ENCODE measurements around the gene ACTR1A.

DNA sequence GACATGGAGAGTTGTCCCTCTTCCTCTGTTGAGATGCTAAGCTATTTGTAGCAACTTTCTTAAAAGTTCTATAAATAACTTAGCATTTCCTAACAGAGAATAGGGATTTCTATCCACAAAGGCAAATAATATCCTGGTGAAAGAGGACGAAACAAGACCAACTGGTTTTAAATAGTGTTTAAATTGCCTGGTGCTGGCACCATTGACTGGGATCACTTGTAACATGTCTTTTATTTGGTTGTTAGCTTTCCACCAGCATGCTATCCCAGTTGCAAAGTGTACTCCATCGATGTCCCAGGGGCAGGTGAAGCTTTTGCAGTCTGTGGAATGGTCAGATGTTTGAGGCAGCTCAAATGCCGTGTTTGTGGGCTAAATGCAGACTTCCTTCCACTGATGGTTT is 5.0 kb upstream of the ACTR1A start:
- TF ChIP-seq, protein P1, sequence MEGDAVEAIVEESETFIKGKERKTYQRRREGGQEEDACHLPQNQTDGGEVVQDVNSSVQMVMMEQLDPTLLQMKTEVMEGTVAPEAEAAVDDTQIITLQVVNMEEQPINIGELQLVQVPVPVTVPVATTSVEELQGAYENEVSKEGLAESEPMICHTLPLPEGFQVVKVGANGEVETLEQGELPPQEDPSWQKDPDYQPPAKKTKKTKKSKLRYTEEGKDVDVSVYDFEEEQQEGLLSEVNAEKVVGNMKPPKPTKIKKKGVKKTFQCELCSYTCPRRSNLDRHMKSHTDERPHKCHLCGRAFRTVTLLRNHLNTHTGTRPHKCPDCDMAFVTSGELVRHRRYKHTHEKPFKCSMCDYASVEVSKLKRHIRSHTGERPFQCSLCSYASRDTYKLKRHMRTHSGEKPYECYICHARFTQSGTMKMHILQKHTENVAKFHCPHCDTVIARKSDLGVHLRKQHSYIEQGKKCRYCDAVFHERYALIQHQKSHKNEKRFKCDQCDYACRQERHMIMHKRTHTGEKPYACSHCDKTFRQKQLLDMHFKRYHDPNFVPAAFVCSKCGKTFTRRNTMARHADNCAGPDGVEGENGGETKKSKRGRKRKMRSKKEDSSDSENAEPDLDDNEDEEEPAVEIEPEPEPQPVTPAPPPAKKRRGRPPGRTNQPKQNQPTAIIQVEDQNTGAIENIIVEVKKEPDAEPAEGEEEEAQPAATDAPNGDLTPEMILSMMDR (IDR thresholded peaks at IDR 0.05) = no peak
- no peak for TF ChIP-seq EZH2 (IDR thresholded peaks at IDR 0.05; ENCODE audit: borderline replicate concordance, insufficient read depth, low read depth, low read length, poor library complexity, severe bottlenecking)
